ENCODE results near the gene CTAGE15.
"Not testable (repeated sequence)": the region's sequence is repeated elsewhere in the genome, so short reads cannot be mapped to it uniquely, and the experiment has no call there.

DNA sequence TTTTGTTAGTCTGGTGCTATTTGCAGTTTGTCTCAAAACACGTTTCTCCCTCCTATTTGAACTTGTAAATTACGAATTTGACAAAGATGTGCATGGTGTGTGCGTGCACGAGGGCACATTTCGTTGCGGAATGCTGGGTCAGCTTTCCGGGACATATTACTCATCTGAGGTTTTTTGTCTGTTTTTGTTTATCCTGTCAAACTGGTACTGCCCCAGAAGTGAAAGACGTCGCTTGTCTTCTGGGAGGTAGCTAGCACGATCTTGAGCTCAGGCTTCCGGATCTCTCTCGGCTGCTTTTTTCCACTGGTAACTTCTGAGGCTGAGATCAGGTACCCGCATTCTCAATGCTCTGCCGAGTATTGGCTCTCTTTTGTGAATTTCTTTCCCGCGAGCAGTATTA lies 49.6 kb downstream of the CTAGE15 start:
- not testable (repeated sequence) for TF ChIP-seq CTCF (IDR thresholded peaks at IDR 0.05 in 2 of 3, conservative IDR thresholded peaks at IDR 0.05 in 1 of 3; ENCODE audit: borderline replicate concordance in 1 of 3, insufficient read depth in 1 of 3, low read depth in 2 of 3, low read length in 2 of 3); REST (IDR thresholded peaks at IDR 0.05; ENCODE audit: low read depth); CBX3 (IDR thresholded peaks at IDR 0.05; ENCODE audit: low read depth); YY1 (IDR thresholded peaks at IDR 0.05; ENCODE audit: extremely low read depth, insufficient replicate concordance, low read depth, low read length)

Measured in HCT116 (cell line).